GM20431 (cell line): Measurements from ENCODE around the gene PTH2R.
"Not testable (repeated sequence)": the region's sequence is repeated elsewhere in the genome, so short reads cannot be mapped to it uniquely, and the experiment has no call there.

ENCODE experiments used
- in situ Hi-C: fragments of 300-500 bp; cut with MseI, MboI; formaldehyde crosslinking; loops from one replicate; pipeline ENCODE4 v1.15.0; 2020; ENCODE audit warnings: low sequenced_read_pairs; ENCODE audit not compliant: unreplicated experiment

PTH2R gene

GRCh38 chr2:208535578-208535977, 129.0 kb downstream of the PTH2R start:
- in situ Hi-C loops, result not testable (repeated sequence)

- in situ Hi-C loops, result no loop called here
Observed at GRCh38 chr2:208541461-208541988, 134.9 kb downstream of the PTH2R start.

DNA sequence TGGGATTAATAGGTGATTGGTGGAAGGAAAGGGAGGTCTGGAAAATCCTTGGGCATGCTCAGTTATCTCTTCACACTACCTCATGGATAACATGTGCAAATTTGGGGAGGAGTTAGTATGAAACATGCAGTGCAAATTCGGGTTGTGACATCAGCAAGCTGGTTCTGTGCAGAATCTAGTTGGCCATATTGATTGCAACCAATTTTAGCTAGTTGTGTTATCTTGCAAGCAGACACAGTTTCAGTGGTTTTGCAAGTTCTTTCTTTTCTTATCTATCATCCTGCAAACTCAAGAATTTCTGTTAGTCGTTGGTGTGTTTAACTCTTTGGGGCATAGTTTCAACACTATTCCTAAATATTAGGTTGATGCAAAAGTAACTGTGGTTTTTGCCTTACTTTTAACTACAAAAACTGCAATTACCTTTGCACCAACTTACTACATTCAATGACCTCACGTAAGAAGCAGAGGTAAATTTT, 135.4 kb downstream of the PTH2R start:
- in situ Hi-C loops, result no loop called here

DNA sequence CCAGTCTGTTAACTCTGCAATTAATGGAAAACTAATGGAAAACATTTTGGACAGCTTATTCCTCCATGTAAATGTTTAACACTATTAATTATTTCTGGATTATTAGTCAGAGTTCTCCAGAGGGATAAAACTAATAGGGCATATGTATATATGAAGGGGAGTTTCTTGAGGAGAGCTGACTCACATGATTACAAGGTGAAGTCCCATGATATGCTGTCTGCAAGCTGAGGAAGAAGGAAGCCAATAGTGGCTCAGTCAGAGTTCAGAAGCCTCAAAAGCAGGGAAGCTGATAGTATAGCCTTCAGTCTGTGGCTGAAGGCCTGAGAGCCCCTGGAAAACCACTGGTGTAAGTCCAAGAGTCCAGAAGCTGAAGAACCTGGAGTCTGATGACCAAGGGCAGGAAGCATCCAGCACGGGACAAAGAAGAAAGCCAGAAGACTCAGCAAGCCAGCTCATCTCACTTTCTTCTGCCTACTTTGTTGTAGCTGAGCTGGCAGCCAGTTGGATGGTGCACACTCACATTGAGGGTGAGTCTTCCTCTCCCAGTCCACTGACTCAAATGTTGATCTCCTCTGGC, 136.0 kb downstream of the PTH2R start:
- in situ Hi-C loops, result no loop called here
